Trophoblast cell (in vitro differentiated cells and primary cell): ENCODE data around the gene SYPL2.

Experiments
- DNase-seq, 2 donors: peaks; one replicate each; pipeline ENCODE4 v3.0.0-alpha.2; 2016
- H2AFZ ChIP-seq: 2 replicates; pipeline ENCODE4 v1.6.1; 2013; ENCODE audit warnings: low read length, moderate library complexity, mild to moderate bottlenecking; ENCODE audit not compliant: insufficient read depth, poor library complexity
- H2AK5ac ChIP-seq: 2 replicates; pipeline ENCODE4 v1.6.1; 2013; ENCODE audit warnings: mild to moderate bottlenecking, low read length
- H2BK120ac ChIP-seq: 2 replicates; pipeline ENCODE4 v1.6.1; 2013; ENCODE audit warnings: low read length, mild to moderate bottlenecking, moderate library complexity; ENCODE audit not compliant: insufficient read depth, poor library complexity
- H2BK12ac ChIP-seq: 2 replicates; pipeline ENCODE4 v1.6.1; 2013; ENCODE audit warnings: mild to moderate bottlenecking, low read length, moderate library complexity
- H2BK5ac ChIP-seq: 2 replicates; pipeline ENCODE4 v1.6.1; 2013; ENCODE audit warnings: low read length, low read depth, moderate library complexity, mild to moderate bottlenecking; ENCODE audit not compliant: poor library complexity
- H3K14ac ChIP-seq: 2 replicates; pipeline ENCODE4 v1.6.1; 2013; ENCODE audit warnings: mild to moderate bottlenecking, low read length
- H3K18ac ChIP-seq: 2 replicates; pipeline ENCODE4 v1.6.1; 2013; ENCODE audit warnings: mild to moderate bottlenecking, low read length
- H3K23ac ChIP-seq: 2 replicates; pipeline ENCODE4 v1.6.1; 2013; ENCODE audit warnings: low read length
- H3K27ac ChIP-seq: 2 replicates; pipeline ENCODE4 v1.5.1; 2013; ENCODE audit warnings: low read depth, mild to moderate bottlenecking, inconsistent platforms, low read length, moderate library complexity
- H3K27me3 ChIP-seq: 2 replicates; pipeline ENCODE4 v1.6.1; 2013; ENCODE audit warnings: inconsistent platforms, mild to moderate bottlenecking, low read length, moderate library complexity; ENCODE audit not compliant: insufficient read depth
- H3K36me3 ChIP-seq, 2 experiments: 1 replicate in 1 of 2; 2 replicates in 1 of 2; pipeline ENCODE4 v1.6.1; 2013; ENCODE audit warnings: low read length in 2 of 2, mild to moderate bottlenecking in 2 of 2, moderate library complexity in 1 of 2; ENCODE audit not compliant: insufficient read depth in 2 of 2, control insufficient read depth in 1 of 2
- H3K4ac ChIP-seq: 2 replicates; pipeline ENCODE4 v1.6.1; 2013; ENCODE audit warnings: low read depth, mild to moderate bottlenecking, low read length, moderate library complexity
- H3K4me1 ChIP-seq, 2 experiments: 1 replicate in 1 of 2; 2 replicates in 1 of 2; pipeline ENCODE4 v1.6.1; 2013; ENCODE audit warnings: low read length in 2 of 2, mild to moderate bottlenecking in 2 of 2, moderate library complexity in 1 of 2; ENCODE audit not compliant: insufficient read depth in 2 of 2, control insufficient read depth in 1 of 2
- H3K4me2 ChIP-seq: 2 replicates; pipeline ENCODE4 v1.6.1; 2013; ENCODE audit warnings: inconsistent platforms, mild to moderate bottlenecking, low read length, moderate library complexity
- H3K4me3 ChIP-seq: 2 replicates; pipeline ENCODE4 v1.5.1; 2013; ENCODE audit warnings: mild to moderate bottlenecking, low read depth, low read length, inconsistent platforms
- H3K79me1 ChIP-seq: one replicate; pipeline ENCODE4 v1.6.1; 2013; ENCODE audit warnings: low read length
- H3K79me2 ChIP-seq: 2 replicates; pipeline ENCODE4 v1.6.1; 2013; ENCODE audit warnings: low read length, mild to moderate bottlenecking; ENCODE audit not compliant: control insufficient read depth, insufficient read depth, poor library complexity
- H3K9ac ChIP-seq: 2 replicates; pipeline ENCODE4 v1.6.1; 2013; ENCODE audit warnings: mild to moderate bottlenecking, low read length
- H3K9me3 ChIP-seq: 2 replicates; pipeline ENCODE4 v1.6.1; 2013; ENCODE audit warnings: low read depth, mild to moderate bottlenecking, control low read depth, inconsistent platforms, low read length; ENCODE audit not compliant: insufficient read depth
- H4K12ac ChIP-seq: 2 replicates; pipeline ENCODE4 v1.6.1; 2013; ENCODE audit warnings: low read depth, mild to moderate bottlenecking, low read length, moderate library complexity
- H4K8ac ChIP-seq: 2 replicates; pipeline ENCODE4 v1.6.1; 2013; ENCODE audit warnings: low read depth, mild to moderate bottlenecking, low read length, moderate library complexity
- H4K91ac ChIP-seq: one replicate; pipeline ENCODE4 v1.6.1; 2013; ENCODE audit warnings: low read depth, mild to moderate bottlenecking, low read length, moderate library complexity
- WGBS: extraction: QIAGEN DNeasy Blood & Tissue Kit; methylation state at CpG from one replicate; pipeline ENCODE4 v1.1.7; 2013; ENCODE audit warnings: missing lambda C conversion rate; ENCODE audit not compliant: insufficient read length, insufficient coverage; ENCODE audit errors: extremely low coverage; 5-methylcytosine and 5-hydroxymethylcytosine counted together

The SYPL2 gene

GRCh38 chr1:109482242-109482641 is 15.9 kb downstream of the SYPL2 start:
- Histone ChIP-seq H3K23ac (no peak overlapping the region), H3K27me3 (no peaks in the 10 kb centered on the region), H3K9me3 (no peaks in the 10 kb centered on the region), H3K18ac (no peak overlapping the region), H4K12ac (no peak overlapping the region), H3K4me1 (peaks cover 11 to 15% of the 10 kb centered on the region in 2 experiments), H2AFZ (no peak overlapping the region), H3K4me2 (no peak overlapping the region), H2BK12ac (no peak overlapping the region), H3K14ac (no peak overlapping the region), H3K27ac (no peak overlapping the region), H2BK120ac (no peak overlapping the region), H2AK5ac (no peak overlapping the region), H2BK5ac (no peak overlapping the region), H3K4ac (no peak overlapping the region), H3K36me3 (peaks cover 0 to 2% of the 10 kb centered on the region in 2 experiments), H3K79me2 (peaks cover 4% of the 10 kb centered on the region), H4K8ac (no peak overlapping the region), H3K4me3 (no peak overlapping the region), H3K9ac (no peak overlapping the region), H3K79me1 (peaks cover 6% of the 10 kb centered on the region), H4K91ac (no peak overlapping the region)
- DNase-seq = no peak

- no CpG with 5 or more reads among the region's 29 CpGs for WGBS
- no peak overlapping the region for H3K27ac ChIP-seq
- H3K4me1 ChIP-seq = peaks cover 11 to 15% of the 10 kb centered on the region in 2 experiments
- peak overlapping the region; percentile 94 for H3K4me2 ChIP-seq
- peaks cover 0 to 2% of the 10 kb centered on the region in 2 experiments for H3K36me3 ChIP-seq
- H3K23ac ChIP-seq = no peak overlapping the region
- peak overlapping the region; percentile 59 for H4K8ac ChIP-seq
- H3K4me3 ChIP-seq = peak overlapping the region; percentile 64
- H2AK5ac ChIP-seq = no peak overlapping the region
- no peak overlapping the region for H3K18ac ChIP-seq
- no peak overlapping the region for H2BK12ac ChIP-seq
- no peak overlapping the region for H3K9ac ChIP-seq
- H2AFZ ChIP-seq = peak overlapping the region; percentile 74
- H3K9me3 ChIP-seq = no peaks in the 10 kb centered on the region
- no peak for DNase-seq
- H4K12ac ChIP-seq = no peak overlapping the region
- H3K79me1 ChIP-seq = peaks cover 6% of the 10 kb centered on the region
- no peak overlapping the region for H2BK5ac ChIP-seq
- H3K79me2 ChIP-seq = peaks cover 4% of the 10 kb centered on the region
- peak overlapping the region; percentile 17 for H3K14ac ChIP-seq
- no peak overlapping the region for H2BK120ac ChIP-seq
- no peak overlapping the region for H3K4ac ChIP-seq
- no peak overlapping the region for H4K91ac ChIP-seq
- H3K27me3 ChIP-seq = no peaks in the 10 kb centered on the region
Observed at GRCh38 chr1:109482791-109483671, 16.7 kb downstream of the SYPL2 start.

- Histone ChIP-seq H3K23ac (no peak within 1 kb of the TSS), H2BK120ac (peak within 1 kb of the TSS; percentile 89), H3K4me1 (peaks cover 11 to 15% of the 10 kb centered on the region in 2 experiments), H3K79me2 (peaks cover 4% of the 10 kb centered on the region), H2BK12ac (peak within 1 kb of the TSS; percentile 33), H3K36me3 (peaks cover 5 to 9% of the 10 kb centered on the region in 2 experiments), H4K91ac (peak within 1 kb of the TSS; percentile 97), H4K12ac (peak within 1 kb of the TSS; percentile 86), H3K4me2 (peak within 1 kb of the TSS; percentile 94), H3K18ac (peak within 1 kb of the TSS; percentile 93), H3K27ac (peak within 1 kb of the TSS; percentile 77), H3K14ac (peak within 1 kb of the TSS; percentile 91), H2BK5ac (peak within 1 kb of the TSS; percentile 95), H3K9ac (peak within 1 kb of the TSS; percentile 87), H2AFZ (peak within 1 kb of the TSS; percentile 75), H3K9me3 (no peaks in the 10 kb centered on the region), H4K8ac (peak within 1 kb of the TSS; percentile 97), H3K27me3 (no peaks in the 10 kb centered on the region), H3K79me1 (peaks cover 6% of the 10 kb centered on the region), H3K4me3 (peak within 1 kb of the TSS; percentile 81), H3K4ac (peak within 1 kb of the TSS; percentile 30), H2AK5ac (peak within 1 kb of the TSS; percentile 50)
- peak; percentile 77 to 92 for DNase-seq
- no CpG with 5 or more reads among the region's 73 CpGs for WGBS
Observed at GRCh38 chr1:109483672-109484518, 17.5 kb downstream of the SYPL2 start, which contains the start of gene ATXN7L2. ATXN7L2 (plus strand) TSS chr1:109483905; CDS start chr1:109483954, 49 bp downstream.

- H3K4me2 ChIP-seq = peak overlapping the region; percentile 87
- peak overlapping the region; percentile 30 for H3K4ac ChIP-seq
- no peak overlapping the region for H2BK5ac ChIP-seq
- no peak overlapping the region for H3K23ac ChIP-seq
- H3K27me3 ChIP-seq = no peaks in the 10 kb centered on the region
- peak overlapping the region; percentile 81 for H3K4me3 ChIP-seq
- H3K9ac ChIP-seq = no peak overlapping the region
- H3K14ac ChIP-seq = peak overlapping the region; percentile 63
- H3K9me3 ChIP-seq = no peaks in the 10 kb centered on the region
- peak overlapping the region; percentile 33 for H2BK12ac ChIP-seq
- peaks cover 6% of the 10 kb centered on the region for H3K79me1 ChIP-seq
- H2AFZ ChIP-seq = peak overlapping the region; percentile 75
- H4K8ac ChIP-seq = peak overlapping the region; percentile 80
- H4K12ac ChIP-seq = peak overlapping the region; percentile 39
- H3K4me1 ChIP-seq = peaks cover 11 to 15% of the 10 kb centered on the region in 2 experiments
- H3K36me3 ChIP-seq = peaks cover 8 to 16% of the 10 kb centered on the region in 2 experiments
- H3K18ac ChIP-seq = peak overlapping the region; percentile 51
- WGBS = no CpG with 5 or more reads among the region's 15 CpGs
- peaks cover 4% of the 10 kb centered on the region for H3K79me2 ChIP-seq
- H2BK120ac ChIP-seq = peak overlapping the region; percentile 27
- peak overlapping the region; percentile 50 for H2AK5ac ChIP-seq
- peak overlapping the region; percentile 58 for H4K91ac ChIP-seq
- no peak for DNase-seq
- H3K27ac ChIP-seq = no peak overlapping the region
Observed at GRCh38 chr1:109484519-109484975, 18.2 kb downstream of the SYPL2 start.
